NT2/D1 (cell line): Measurements from ENCODE around the gene MYO1E.

Source experiments
- YY1 ChIP-seq: IDR thresholded peaks from 2 replicates; pipeline ENCODE4 v1.6.1; 2011; ENCODE audit not compliant: insufficient read length, insufficient read depth
- ZNF274 ChIP-seq: IDR thresholded peaks from 2 replicates; pipeline ENCODE4 v1.6.1; 2011; ENCODE audit warnings: mild to moderate bottlenecking, low read depth, low read length

- no peak for TF ChIP-seq YY1
- no peak for TF ChIP-seq ZNF274
Measured at GRCh38 chr15:59420986-59421618, 48.4 kb upstream of the MYO1E start.
